ENCODE measurements around the gene TBC1D8. TPM values are rescaled to one million over a fixed set of nuclear protein-coding genes. Genes with fewer than 3 reads are reported as not detected.
"Not testable (repeated sequence)": the region's sequence is repeated elsewhere in the genome, so short reads cannot be mapped to it uniquely, and the experiment has no call there.

TBC1D8 gene
- total RNA-seq, 6 experiments from 2014 or later = 1.2 to 2.0 (median 1.5) TPM

- Mint-ChIP-seq H3K27me3 (ENCODE audit: insufficient read depth) (peaks cover 19% of the 10 kb centered on the region), H3K4me3 (no peak overlapping the region), H3K27ac (no peak overlapping the region), H3K4me1 (ENCODE audit: low read depth) (peaks cover 12% of the 10 kb centered on the region), H3K36me3 (ENCODE audit: low read depth) (peaks cover 9% of the 10 kb centered on the region), H3K9me3 (peaks cover 18% of the 10 kb centered on the region)
- TF ChIP-seq, protein P1, sequence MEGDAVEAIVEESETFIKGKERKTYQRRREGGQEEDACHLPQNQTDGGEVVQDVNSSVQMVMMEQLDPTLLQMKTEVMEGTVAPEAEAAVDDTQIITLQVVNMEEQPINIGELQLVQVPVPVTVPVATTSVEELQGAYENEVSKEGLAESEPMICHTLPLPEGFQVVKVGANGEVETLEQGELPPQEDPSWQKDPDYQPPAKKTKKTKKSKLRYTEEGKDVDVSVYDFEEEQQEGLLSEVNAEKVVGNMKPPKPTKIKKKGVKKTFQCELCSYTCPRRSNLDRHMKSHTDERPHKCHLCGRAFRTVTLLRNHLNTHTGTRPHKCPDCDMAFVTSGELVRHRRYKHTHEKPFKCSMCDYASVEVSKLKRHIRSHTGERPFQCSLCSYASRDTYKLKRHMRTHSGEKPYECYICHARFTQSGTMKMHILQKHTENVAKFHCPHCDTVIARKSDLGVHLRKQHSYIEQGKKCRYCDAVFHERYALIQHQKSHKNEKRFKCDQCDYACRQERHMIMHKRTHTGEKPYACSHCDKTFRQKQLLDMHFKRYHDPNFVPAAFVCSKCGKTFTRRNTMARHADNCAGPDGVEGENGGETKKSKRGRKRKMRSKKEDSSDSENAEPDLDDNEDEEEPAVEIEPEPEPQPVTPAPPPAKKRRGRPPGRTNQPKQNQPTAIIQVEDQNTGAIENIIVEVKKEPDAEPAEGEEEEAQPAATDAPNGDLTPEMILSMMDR (IDR thresholded peaks at IDR 0.05) = no peak
- no peak for DNase-seq
Observed at GRCh38 chr2:101173707-101174295, 22.6 kb upstream of the TBC1D8 start.

DNA sequence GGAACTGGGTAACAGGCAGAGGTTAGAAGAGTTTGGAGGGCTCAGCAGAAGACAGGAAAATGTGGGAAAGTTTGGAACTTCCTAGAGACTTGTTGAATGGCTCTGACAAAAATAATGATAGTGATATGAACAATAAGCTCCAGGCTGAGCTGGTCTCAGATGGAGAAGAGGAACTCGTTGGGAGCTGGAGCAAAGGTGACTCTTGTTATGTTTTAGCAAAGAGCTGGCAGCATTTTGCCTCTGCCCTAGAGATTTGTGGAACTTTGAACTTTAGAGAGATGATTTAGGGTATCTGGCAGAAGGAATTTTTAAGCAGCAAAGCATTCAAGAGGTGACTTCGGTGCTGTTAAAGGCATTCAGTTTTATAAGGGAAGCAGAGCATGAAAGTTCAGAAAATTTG is 18.6 kb upstream of the TBC1D8 start:
- H3K27ac Mint-ChIP-seq, H3K4me3 Mint-ChIP-seq: not testable (repeated sequence)
- peaks cover 14% of the 10 kb centered on the region for H3K27me3 Mint-ChIP-seq (ENCODE audit: insufficient read depth)

GRCh38 chr2:101168706-101169105 is 17.5 kb upstream of the TBC1D8 start:
- TF ChIP-seq, protein P1 (IDR thresholded peaks at IDR 0.05) = no peak
- H3K9me3 Mint-ChIP-seq = peaks cover 10% of the 10 kb centered on the region
- H3K4me3 Mint-ChIP-seq = no peak overlapping the region
- peaks cover 17% of the 10 kb centered on the region for H3K27me3 Mint-ChIP-seq (ENCODE audit: insufficient read depth)
- peaks cover 4% of the 10 kb centered on the region for H3K36me3 Mint-ChIP-seq (ENCODE audit: low read depth)
- no peak for DNase-seq
- no peak overlapping the region for H3K27ac Mint-ChIP-seq
- H3K4me1 Mint-ChIP-seq (ENCODE audit: low read depth) = no peaks in the 10 kb centered on the region

More for the DNA sequence above, 18.6 kb upstream of the TBC1D8 start:
- peaks cover 18% of the 10 kb centered on the region for H3K9me3 Mint-ChIP-seq
- DNase-seq; H3K36me3 Mint-ChIP-seq (ENCODE audit: low read depth); H3K4me1 Mint-ChIP-seq (ENCODE audit: low read depth): not testable (repeated sequence)

DNA sequence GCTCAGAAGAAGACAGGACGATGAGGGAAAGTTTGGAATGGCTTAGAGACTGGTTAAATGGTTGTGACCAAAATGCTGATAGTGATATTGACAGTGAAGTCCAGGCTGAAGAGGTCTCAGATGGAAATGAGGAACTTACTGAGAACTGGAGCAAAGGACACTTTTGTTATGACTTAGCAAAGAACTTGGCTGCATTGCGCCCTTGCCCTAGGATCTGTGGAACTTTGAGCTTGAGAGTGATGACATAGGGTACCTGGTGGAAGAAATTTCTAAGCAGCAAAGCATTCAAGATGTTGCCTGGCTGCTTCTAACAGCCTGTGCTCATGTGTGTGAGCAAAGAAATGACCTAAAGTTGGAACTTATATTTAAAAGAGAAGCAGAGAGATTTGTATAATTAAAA is 16.4 kb upstream of the TBC1D8 start:
- not testable (repeated sequence) for H3K9me3 Mint-ChIP-seq; DNase-seq; H3K36me3 Mint-ChIP-seq (ENCODE audit: low read depth); H3K4me1 Mint-ChIP-seq (ENCODE audit: low read depth); H3K4me3 Mint-ChIP-seq; H3K27ac Mint-ChIP-seq
- peaks cover 21% of the 10 kb centered on the region for H3K27me3 Mint-ChIP-seq (ENCODE audit: insufficient read depth)

GRCh38 chr2:101164021-101164420 is 12.8 kb upstream of the TBC1D8 start:
- DNase-seq = no peak
- TF ChIP-seq, protein P1 (IDR thresholded peaks at IDR 0.05) = no peak
- Mint-ChIP-seq H3K4me3 (no peak overlapping the region), H3K4me1 (ENCODE audit: low read depth) (no peaks in the 10 kb centered on the region), H3K27ac (no peak overlapping the region), H3K9me3 (no peaks in the 10 kb centered on the region; the same call in 1 of the 2 replicates), H3K36me3 (ENCODE audit: low read depth) (no peaks in the 10 kb centered on the region), H3K27me3 (ENCODE audit: insufficient read depth) (peaks cover 21% of the 10 kb centered on the region)

DNA sequence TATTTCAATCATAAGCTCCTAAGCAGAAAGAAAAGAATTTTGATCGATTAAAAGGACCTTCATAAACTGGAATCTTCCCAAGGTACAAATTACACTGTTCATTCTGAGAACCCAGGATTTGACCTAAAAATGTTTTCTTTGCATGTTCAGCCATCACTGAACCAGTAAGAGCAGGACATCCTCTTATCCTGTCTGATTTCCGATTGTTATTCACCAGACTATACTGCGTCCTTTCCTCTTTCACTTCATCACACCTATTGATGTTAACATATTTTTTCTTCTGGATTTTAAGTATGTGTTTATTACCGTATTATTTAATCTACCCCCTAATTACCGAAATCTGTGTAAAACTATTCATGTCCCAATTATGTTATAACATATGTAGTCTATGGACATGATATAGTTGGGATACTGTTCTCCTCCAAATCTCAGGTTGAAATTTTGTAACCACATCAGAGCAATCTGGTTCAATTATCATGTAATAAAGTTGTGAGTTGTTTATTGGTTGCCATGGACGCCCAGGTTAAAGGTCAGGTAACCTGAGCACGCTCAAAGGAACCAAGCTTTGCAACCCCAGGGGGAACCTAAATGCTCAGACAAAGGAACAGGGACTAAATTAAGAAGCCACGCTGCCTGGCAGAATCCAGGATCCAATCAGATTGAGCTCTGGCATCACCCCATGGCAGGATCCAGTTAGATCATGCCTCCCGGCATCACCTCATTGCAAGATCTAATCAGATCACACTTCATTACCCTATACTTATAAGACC is 11.6 kb upstream of the TBC1D8 start:
- H3K9me3 Mint-ChIP-seq = no peaks in the 10 kb centered on the region; the same call in 1 of the 2 replicates
- H3K4me3 Mint-ChIP-seq = no peak overlapping the region
- peaks cover 16% of the 10 kb centered on the region for H3K27me3 Mint-ChIP-seq (ENCODE audit: insufficient read depth)
- no peaks in the 10 kb centered on the region for H3K36me3 Mint-ChIP-seq (ENCODE audit: low read depth)
- no peak overlapping the region for H3K27ac Mint-ChIP-seq
- no peak for DNase-seq
- TF ChIP-seq, protein P1 (IDR thresholded peaks at IDR 0.05) = no peak
- no peaks in the 10 kb centered on the region for H3K4me1 Mint-ChIP-seq (ENCODE audit: low read depth)
